ENCODE measurements around the gene ADH1C.

ADH1C gene

GRCh38 chr4:99300934-99301333, 51.6 kb downstream of the ADH1C start:
- Histone ChIP-seq H3K36me3 (no peaks in the 10 kb centered on the region), H3K9me3 (no peaks in the 10 kb centered on the region), H3K27me3 (no peaks in the 10 kb centered on the region), H3K4me1 (peaks cover 0 to 26% (median 13%) of the 10 kb centered on the region in 4 donors), H3K4me3 (no peak overlapping the region), H3K27ac (peak overlapping the region; percentile 69)
- intact Hi-C loops (cut with DNase I; ENCODE audit: low total_unique reads): loop anchor here (10.0 kb wide), 1 partner anchor 56 kb away; no protein-coding TSS in a partner anchor
- peak; percentile 93 for DNase-seq
- no peak for TF ChIP-seq CTCF (IDR thresholded peaks at IDR 0.05)

- no peak for TF ChIP-seq CTCF (IDR thresholded peaks at IDR 0.05)
- DNase-seq: no peak
- no peak overlapping the region for H3K27ac ChIP-seq
- no peaks in the 10 kb centered on the region for H3K4me1 ChIP-seq
- intact Hi-C loops (cut with DNase I; ENCODE audit: low total_unique reads): no loop called here
- no peaks in the 10 kb centered on the region for H3K36me3 ChIP-seq
- H3K27me3 ChIP-seq: no peaks in the 10 kb centered on the region
- no peak overlapping the region for H3K4me3 ChIP-seq
- peaks cover 0 to 6% (median 0%) of the 10 kb centered on the region in 3 donors for H3K9me3 ChIP-seq
Observed at GRCh38 chr4:99293357-99293756, 59.2 kb downstream of the ADH1C start.

- H3K4me3 ChIP-seq: no peak within 1 kb of the TSS
- H3K36me3 ChIP-seq: no peaks in the 10 kb centered on the region
- no peaks in the 10 kb centered on the region for H3K27me3 ChIP-seq
- intact Hi-C loops (cut with DNase I; ENCODE audit: low total_unique reads): no loop called here
- no peaks in the 10 kb centered on the region for H3K4me1 ChIP-seq
- no peak for TF ChIP-seq CTCF (IDR thresholded peaks at IDR 0.05)
- DNase-seq: no peak
- H3K9me3 ChIP-seq: peaks cover 0 to 6% (median 0%) of the 10 kb centered on the region in 3 donors
- no peak within 1 kb of the TSS for H3K27ac ChIP-seq
Observed at GRCh38 chr4:99290848-99291786, 61.4 kb downstream of the ADH1C start, which contains the start of gene ADH1A. TSS of gene ADH1A (minus strand) at chr4:99290985. CDS start at chr4:99290914, 71 bp downstream.

Data from tibial artery (tissue), 4 donors.